Measurements from ENCODE around the gene SHANK1.

Gene SHANK1

DNA sequence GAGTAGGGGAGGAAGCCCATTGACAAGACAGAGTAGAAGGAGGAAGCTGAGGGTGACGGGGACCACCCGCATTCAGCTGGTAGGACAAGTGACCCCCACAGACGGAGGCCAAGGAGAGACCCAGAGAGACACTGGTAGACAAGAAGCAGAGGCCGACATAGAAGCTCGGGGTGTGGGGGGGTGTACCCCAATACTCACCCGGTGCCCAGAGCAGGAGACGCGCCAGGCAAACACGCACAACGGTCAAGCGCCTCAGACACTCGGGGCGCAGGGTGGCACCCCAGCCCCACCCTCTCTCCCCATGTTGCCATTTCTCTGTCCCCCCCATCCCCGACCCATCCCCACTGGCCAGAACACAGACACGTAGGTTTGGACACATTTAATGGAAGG lies 23.5 kb downstream of the SHANK1 start:
- DNase-seq = no peak

DNA sequence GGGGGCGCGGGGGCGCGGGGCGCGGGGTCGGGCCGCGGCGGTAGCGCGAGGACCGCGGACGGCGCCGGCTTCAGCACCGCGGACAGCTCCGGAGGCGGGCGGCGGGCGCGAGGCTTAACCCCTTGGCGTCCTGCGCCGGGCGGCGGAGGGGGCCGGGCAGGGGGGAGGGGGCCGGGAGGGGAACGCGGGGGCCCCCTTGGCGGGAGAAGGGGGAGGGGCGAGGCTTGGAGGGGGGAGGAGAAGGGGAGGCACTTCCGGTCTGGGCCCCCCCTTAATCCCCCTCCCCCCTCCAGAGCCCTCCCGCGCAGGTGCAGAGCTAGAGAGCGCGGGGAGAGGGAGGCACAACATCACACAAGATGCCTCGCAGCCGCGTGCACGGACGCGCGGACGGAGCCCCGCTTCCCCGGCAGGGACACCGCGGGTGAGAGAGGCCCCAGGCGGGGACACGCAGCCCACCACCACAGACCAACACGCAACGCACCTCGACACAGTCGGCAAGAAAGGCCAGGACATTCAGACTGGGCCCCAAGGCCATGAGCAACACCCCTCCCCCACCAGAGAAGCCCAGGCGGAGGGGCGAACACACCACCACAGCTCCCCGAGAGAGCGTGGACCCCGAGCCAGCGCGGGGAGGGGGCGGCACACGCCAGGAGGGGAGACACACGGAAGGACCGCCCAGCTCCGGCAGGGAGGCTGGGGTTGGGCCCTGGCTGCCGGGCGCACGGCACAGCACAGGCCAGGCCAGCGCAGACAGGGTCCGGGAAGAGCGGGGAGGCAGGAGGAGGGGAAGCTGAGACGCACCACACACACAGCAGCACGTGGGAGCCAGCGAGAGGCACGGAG lies 24.1 kb downstream of the SHANK1 start:
- TF ChIP-seq, protein P1, sequence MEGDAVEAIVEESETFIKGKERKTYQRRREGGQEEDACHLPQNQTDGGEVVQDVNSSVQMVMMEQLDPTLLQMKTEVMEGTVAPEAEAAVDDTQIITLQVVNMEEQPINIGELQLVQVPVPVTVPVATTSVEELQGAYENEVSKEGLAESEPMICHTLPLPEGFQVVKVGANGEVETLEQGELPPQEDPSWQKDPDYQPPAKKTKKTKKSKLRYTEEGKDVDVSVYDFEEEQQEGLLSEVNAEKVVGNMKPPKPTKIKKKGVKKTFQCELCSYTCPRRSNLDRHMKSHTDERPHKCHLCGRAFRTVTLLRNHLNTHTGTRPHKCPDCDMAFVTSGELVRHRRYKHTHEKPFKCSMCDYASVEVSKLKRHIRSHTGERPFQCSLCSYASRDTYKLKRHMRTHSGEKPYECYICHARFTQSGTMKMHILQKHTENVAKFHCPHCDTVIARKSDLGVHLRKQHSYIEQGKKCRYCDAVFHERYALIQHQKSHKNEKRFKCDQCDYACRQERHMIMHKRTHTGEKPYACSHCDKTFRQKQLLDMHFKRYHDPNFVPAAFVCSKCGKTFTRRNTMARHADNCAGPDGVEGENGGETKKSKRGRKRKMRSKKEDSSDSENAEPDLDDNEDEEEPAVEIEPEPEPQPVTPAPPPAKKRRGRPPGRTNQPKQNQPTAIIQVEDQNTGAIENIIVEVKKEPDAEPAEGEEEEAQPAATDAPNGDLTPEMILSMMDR (IDR thresholded peaks at IDR 0.05; ENCODE audit: low read depth, low read length, missing control alignments) = no peak
- H3K27me3 ChIP-seq (replicated peaks) = peaks cover 19% of the 10 kb centered on the region
- H3K36me3 ChIP-seq (replicated peaks) = no peaks in the 10 kb centered on the region
- no peak overlapping the region for H3K4me3 ChIP-seq (ENCODE audit: low read depth, low read length)
- no peak overlapping the region for H3K27ac ChIP-seq
- no peak for DNase-seq
- in situ Hi-C loops (cut with HindIII; ENCODE audit: low pct_ligation_motif_present, low sequenced_read_pairs) = no loop called here

More for the DNA sequence above, 23.5 kb downstream of the SHANK1 start:
- Histone ChIP-seq H3K36me3 (replicated peaks) (no peaks in the 10 kb centered on the region), H3K4me3 (ENCODE audit: low read depth, low read length) (no peak overlapping the region), H3K27ac (no peak overlapping the region), H3K27me3 (replicated peaks) (peaks cover 19% of the 10 kb centered on the region)
- TF ChIP-seq, protein P1 (IDR thresholded peaks at IDR 0.05; ENCODE audit: low read depth, low read length, missing control alignments) = no peak
- in situ Hi-C loops (cut with HindIII; ENCODE audit: low pct_ligation_motif_present, low sequenced_read_pairs) = no loop called here

DNA sequence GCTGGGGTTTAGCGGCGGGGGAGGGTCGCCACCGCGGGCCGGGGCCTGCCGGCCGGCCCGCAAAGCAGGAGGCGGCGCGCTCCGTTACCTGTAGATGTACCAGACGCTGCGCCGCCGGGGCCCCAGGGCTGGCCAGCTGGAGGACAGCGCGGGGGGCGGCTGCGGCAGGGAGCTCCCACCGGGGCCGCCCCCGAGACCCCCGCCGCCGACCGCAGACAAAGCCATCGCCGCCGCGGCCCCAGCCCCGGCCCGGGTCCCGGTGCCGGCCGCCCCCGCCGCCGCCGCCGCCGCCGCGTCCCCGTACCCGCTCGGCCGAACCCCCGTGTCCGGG lies 24.8 kb downstream of the SHANK1 start:
- DNase-seq = no peak
- H3K27ac ChIP-seq = no peak overlapping the region
- in situ Hi-C loops (cut with HindIII; ENCODE audit: low pct_ligation_motif_present, low sequenced_read_pairs) = no loop called here
- no peaks in the 10 kb centered on the region for H3K36me3 ChIP-seq (replicated peaks)
- H3K4me3 ChIP-seq (ENCODE audit: low read depth, low read length) = no peak overlapping the region
- H3K27me3 ChIP-seq (replicated peaks) = peaks cover 19% of the 10 kb centered on the region
- TF ChIP-seq, protein P1 (IDR thresholded peaks at IDR 0.05; ENCODE audit: low read depth, low read length, missing control alignments) = no peak

DNA sequence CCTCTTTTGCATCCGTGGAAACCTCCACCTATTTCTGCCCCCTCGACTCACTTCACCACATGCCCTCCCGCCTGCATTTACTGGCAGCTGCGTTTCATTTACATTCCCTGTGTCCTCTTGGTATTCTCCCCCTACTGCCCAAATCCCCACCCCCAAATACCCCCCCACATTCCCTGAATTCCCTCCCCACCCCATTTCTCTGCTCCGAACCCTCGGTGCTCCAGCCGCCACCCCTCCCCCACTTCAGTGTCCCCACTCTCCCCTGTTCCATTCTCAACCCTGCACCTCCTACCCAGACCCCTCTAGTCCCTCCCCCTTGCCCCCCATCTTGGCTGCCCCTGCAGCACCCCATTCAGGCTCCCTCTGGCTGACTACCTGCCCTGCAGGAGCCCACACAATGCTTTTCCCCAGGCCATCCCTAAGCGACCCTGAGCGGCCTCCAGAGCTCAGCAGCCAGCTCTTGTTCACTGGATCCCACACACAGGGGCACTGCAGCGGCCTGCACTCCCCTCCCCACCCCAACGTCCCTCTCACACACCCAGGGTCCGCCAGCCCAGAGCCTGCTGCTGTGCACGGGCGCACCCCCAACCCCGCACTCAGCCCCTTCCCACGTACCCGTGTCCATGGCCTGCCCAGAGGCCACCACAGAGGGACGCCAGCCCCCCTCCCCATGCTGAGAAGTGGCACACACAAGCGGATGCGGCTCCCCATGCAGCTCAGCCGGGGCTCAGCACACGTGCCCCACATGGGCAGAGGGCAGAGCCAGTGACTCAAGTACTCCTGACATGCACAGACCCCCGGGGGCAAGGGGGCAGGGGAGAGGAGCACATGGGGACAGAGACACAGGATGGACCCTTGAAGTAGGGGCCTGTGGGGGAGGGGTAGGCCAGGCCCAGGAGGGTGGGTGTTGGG lies 26.3 kb downstream of the SHANK1 start:
- no peak overlapping the region for H3K27ac ChIP-seq
- no peaks in the 10 kb centered on the region for H3K36me3 ChIP-seq (replicated peaks)
- TF ChIP-seq, protein P1 (IDR thresholded peaks at IDR 0.05; ENCODE audit: low read depth, low read length, missing control alignments) = no peak
- in situ Hi-C loops (cut with HindIII; ENCODE audit: low pct_ligation_motif_present, low sequenced_read_pairs) = no loop called here
- no peak for DNase-seq
- H3K4me3 ChIP-seq (ENCODE audit: low read depth, low read length) = no peak overlapping the region
- peaks cover 19% of the 10 kb centered on the region for H3K27me3 ChIP-seq (replicated peaks)

DNA sequence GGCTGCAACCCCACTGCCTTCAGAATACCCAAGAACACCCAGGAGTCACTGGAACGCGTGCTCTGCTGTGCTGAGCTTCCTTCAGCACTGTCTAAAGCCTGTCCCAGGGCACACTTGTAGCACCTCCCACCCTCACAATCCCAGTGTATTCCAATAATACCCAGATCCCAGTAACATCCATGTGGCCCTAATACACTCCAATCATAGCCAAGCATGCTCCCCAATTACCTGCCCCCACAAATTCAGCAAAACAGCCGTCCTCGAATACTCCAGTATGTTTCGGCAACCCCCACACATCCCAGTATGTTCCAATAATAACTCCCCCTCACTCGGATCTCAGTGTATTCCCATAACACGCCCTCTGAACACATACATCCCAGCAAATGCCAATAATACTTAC lies 29.2 kb downstream of the SHANK1 start:
- DNase-seq = no peak
- Histone ChIP-seq H3K27ac (no peak overlapping the region), H3K27me3 (replicated peaks) (peaks cover 12% of the 10 kb centered on the region), H3K4me3 (ENCODE audit: low read depth, low read length) (no peak overlapping the region), H3K36me3 (replicated peaks) (no peaks in the 10 kb centered on the region)
- TF ChIP-seq, protein P1 (IDR thresholded peaks at IDR 0.05; ENCODE audit: low read depth, low read length, missing control alignments) = no peak
- in situ Hi-C loops (cut with HindIII; ENCODE audit: low pct_ligation_motif_present, low sequenced_read_pairs) = no loop called here

All from brain microvascular endothelial cell (primary cell).